BJ (cell line): Measurements from ENCODE around the gene COL27A1. TPM values are rescaled to one million over a fixed set of nuclear protein-coding genes. Genes with fewer than 3 reads are reported as not detected.

Source experiments
- CTCF ChIA-PET: fragments of 350-600 bp; formaldehyde crosslinking; extraction: SDS; loops from one replicate; lab custom pipeline; 2021; ENCODE audit warnings: antibody characterized with exemption, inconsistent platforms; lab: Yijun Ruan, JAX
- POLR2A ChIA-PET: fragments of 300-600 bp; sonication (Branson Sonifier 250); formaldehyde crosslinking; extraction: SDS; loops from one replicate; lab custom pipeline; 2021; ENCODE audit warnings: antibody characterized with exemption; lab: Charles Lee
- DNase-seq: peaks from one replicate; pipeline ENCODE4 v3.0.0-alpha.2; 2011; ENCODE audit warnings: low read depth
- H3K27me3 ChIP-seq: 2 replicates; pipeline ENCODE4 v1.6.0; 2011; ENCODE audit warnings: low read length; ENCODE audit not compliant: control insufficient read depth, insufficient read depth
- H3K36me3 ChIP-seq: 2 replicates; pipeline ENCODE4 v1.5.1; 2011; ENCODE audit warnings: low read length; ENCODE audit not compliant: control insufficient read depth, insufficient read depth
- H3K4me3 ChIP-seq: 2 replicates; pipeline ENCODE4 v1.5.1; 2011; ENCODE audit warnings: low read depth, mild to moderate bottlenecking, control low read depth, low read length
- polyA plus RNA-seq: library from polyadenylated mRNA; depleted of rRNA; stranded (reverse); fragments of >200 nt; gene quantifications from 2 replicates; pipeline ENCODE4 v1.2.3, GENCODE V29; 2011
- TF ChIP-seq, protein P1 (sequence below): IDR thresholded peaks from 2 replicates; pipeline ENCODE4 v1.5.1; 2011; ENCODE audit warnings: low read depth, mild to moderate bottlenecking, control low read depth, inconsistent platforms, low read length, moderate library complexity; ENCODE audit not compliant: insufficient read depth

Gene COL27A1
- polyA plus RNA-seq, 1 experiment: 16.6 TPM

DNA sequence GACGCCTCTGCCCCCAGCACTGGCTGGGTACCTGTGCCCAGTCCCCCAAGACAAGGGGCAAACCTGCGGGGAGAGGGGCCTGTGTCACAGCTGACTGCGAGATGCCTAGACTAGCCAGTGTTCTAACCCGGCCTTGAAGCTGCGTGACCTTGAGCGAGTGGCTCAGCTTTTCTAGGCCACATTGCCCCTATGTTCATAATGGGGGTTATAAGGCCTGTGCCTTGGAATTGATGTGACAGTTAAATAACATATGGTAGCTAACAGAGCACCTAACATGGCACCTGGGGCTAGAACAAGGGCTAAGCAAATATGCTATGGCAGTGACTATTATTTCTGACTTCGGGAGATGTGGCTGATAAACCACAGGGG lies 22.8 kb upstream of the COL27A1 start:
- no peak for DNase-seq
- Histone ChIP-seq H3K27me3 (peaks cover 36% of the 10 kb centered on the region), H3K36me3 (no peaks in the 10 kb centered on the region), H3K4me3 (no peak overlapping the region)
- CTCF ChIA-PET: interaction anchor here (1.1 to 2.9 kb wide), 3 partner anchors 10 to 139 kb away, joined by 4 to 14 read pairs (median 11); no protein-coding TSS in a partner anchor
- POLR2A ChIA-PET: no interaction called here
- TF ChIP-seq, protein P1, sequence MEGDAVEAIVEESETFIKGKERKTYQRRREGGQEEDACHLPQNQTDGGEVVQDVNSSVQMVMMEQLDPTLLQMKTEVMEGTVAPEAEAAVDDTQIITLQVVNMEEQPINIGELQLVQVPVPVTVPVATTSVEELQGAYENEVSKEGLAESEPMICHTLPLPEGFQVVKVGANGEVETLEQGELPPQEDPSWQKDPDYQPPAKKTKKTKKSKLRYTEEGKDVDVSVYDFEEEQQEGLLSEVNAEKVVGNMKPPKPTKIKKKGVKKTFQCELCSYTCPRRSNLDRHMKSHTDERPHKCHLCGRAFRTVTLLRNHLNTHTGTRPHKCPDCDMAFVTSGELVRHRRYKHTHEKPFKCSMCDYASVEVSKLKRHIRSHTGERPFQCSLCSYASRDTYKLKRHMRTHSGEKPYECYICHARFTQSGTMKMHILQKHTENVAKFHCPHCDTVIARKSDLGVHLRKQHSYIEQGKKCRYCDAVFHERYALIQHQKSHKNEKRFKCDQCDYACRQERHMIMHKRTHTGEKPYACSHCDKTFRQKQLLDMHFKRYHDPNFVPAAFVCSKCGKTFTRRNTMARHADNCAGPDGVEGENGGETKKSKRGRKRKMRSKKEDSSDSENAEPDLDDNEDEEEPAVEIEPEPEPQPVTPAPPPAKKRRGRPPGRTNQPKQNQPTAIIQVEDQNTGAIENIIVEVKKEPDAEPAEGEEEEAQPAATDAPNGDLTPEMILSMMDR: no peak

DNA sequence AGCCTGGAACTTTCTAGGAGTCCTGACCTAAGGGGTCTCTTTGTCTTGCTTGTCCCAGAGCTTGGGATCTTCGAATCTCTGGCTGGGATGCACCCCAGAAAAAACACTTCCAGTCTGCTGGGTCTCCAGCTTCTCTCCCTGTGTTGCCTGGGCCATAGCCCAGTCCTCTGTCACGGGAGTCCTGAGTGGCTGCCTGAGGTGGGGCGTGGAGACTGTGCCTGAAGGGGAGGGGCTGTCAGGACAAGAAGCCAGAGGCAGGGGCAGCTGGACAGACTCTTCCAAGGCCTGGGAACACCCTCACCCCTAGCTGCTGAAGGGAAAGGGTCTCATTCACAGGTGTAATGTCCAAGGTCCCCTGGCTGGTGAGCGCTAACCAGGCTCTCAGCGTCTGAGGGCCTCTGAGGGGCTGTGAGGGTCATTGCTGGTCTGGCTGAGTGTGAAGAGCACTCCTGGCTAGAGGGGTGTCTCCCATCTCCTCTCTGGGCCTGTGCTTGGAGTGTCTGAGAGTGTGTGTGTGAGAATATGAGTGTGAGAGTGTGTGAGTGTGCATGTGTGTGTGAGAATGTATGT lies 20.4 kb upstream of the COL27A1 start:
- POLR2A ChIA-PET: no interaction called here
- Histone ChIP-seq H3K36me3 (no peaks in the 10 kb centered on the region), H3K27me3 (peaks cover 35% of the 10 kb centered on the region), H3K4me3 (no peak overlapping the region)
- CTCF ChIA-PET: interaction anchor here (1.0 to 2.9 kb wide), 4 partner anchors 12 to 137 kb away, joined by 3 to 14 read pairs (median 7); no protein-coding TSS in a partner anchor
- DNase-seq: no peak
- TF ChIP-seq, protein P1: no peak

DNA sequence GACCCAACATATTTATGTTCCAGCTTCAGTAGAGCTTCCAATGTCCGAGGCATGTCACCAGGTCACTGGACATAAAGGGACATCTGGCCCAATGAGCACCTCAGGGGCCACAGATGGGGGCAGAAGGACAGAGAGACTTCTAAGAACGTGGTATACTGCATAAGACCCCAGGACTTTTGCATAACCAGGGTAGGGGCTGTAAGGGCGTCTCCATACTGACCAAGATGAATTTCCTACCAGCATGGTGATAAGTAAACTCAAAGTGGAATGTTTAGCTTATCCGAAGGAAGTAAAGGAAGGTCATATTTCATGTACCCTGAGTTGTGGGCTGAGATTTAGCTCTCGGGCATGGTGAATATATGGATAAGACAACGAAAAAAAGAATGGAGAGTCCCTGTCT lies 17.5 kb upstream of the COL27A1 start:
- DNase-seq: no peak
- H3K4me3 ChIP-seq: no peak overlapping the region
- H3K36me3 ChIP-seq: no peaks in the 10 kb centered on the region
- TF ChIP-seq, protein P1: no peak
- ChIA-PET POLR2A (no interaction called here), CTCF (interaction anchor here (1.0 to 1.9 kb wide), 2 partner anchors 16 to 153 kb away, joined by 3 to 6 read pairs; no protein-coding TSS in a partner anchor)
- H3K27me3 ChIP-seq: peaks cover 35% of the 10 kb centered on the region

DNA sequence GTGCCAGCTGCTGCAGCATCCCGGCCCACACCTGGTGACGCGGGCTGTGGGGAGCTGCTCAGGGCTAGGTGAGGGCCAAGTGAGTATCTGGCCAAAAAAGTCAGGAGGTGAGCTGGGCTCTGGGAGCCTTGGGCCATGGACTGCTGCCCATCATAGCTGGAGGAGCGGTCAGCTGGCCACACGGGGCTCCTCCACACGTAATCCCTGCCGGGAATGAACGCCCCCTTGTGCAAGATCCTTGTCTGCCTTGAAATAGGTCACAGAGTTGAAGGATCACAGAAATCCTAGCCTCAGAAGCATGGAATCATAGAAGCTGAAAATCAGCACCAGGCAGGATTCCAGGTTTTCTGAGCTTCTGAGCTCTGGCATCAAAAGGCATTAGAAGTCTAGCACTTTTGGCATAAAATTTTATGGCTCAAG lies 16.8 kb upstream of the COL27A1 start:
- Histone ChIP-seq H3K4me3 (no peak overlapping the region), H3K27me3 (peaks cover 33% of the 10 kb centered on the region), H3K36me3 (no peaks in the 10 kb centered on the region)
- CTCF ChIA-PET: interaction anchor here (1.0 to 1.9 kb wide), 2 partner anchors 15 to 152 kb away, joined by 3 to 6 read pairs; no protein-coding TSS in a partner anchor
- no peak for DNase-seq
- POLR2A ChIA-PET: interaction anchor here (0.6 kb wide), 1 partner anchor 166 kb away, joined by 3 read pairs; no protein-coding TSS in a partner anchor
- TF ChIP-seq, protein P1: no peak

DNA sequence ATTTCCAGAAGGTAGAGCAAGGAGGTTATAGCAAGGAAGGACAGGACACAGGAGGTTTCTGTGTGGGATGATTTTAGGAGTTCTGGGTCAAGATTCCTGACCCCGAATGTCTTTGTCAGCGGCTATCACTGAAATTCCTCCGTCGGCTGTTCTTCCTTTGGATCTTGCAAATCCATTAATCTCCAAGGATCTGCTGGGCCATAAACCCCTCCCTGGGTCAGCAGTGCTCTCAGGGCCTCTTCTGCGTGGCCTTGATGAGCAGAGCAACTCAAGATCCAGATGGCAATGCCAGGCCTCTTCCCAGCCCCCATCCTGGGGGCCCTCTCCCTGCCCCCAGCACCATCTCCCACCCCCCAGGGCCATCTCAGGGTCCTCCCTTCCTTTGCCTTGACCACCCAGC lies 16.3 kb upstream of the COL27A1 start:
- TF ChIP-seq, protein P1: no peak
- DNase-seq: no peak
- POLR2A ChIA-PET: interaction anchor here (0.6 kb wide), 1 partner anchor 165 kb away, joined by 3 read pairs; no protein-coding TSS in a partner anchor
- CTCF ChIA-PET: interaction anchor here (0.6 to 1.9 kb wide), 5 partner anchors 12 to 159 kb away, joined by 3 to 6 read pairs (median 3); partner anchors contain the start of gene COL27A1
- H3K36me3 ChIP-seq: no peaks in the 10 kb centered on the region
- H3K27me3 ChIP-seq: peaks cover 33% of the 10 kb centered on the region
- no peak overlapping the region for H3K4me3 ChIP-seq
